Measurements from ENCODE around the gene C20orf202. TPM values are rescaled to one million over a fixed set of nuclear protein-coding genes. Genes with fewer than 3 reads are reported as not detected.
A peak's percentile ranks its signal among the peaks of the same experiment; 100 is the strongest.
"Not testable (repeated sequence)": the region's sequence is repeated elsewhere in the genome, so short reads cannot be mapped to it uniquely, and the experiment has no call there.

C20orf202 gene
- total RNA-seq, 1 donor from 2014 or later, result 0.80 TPM

DNA sequence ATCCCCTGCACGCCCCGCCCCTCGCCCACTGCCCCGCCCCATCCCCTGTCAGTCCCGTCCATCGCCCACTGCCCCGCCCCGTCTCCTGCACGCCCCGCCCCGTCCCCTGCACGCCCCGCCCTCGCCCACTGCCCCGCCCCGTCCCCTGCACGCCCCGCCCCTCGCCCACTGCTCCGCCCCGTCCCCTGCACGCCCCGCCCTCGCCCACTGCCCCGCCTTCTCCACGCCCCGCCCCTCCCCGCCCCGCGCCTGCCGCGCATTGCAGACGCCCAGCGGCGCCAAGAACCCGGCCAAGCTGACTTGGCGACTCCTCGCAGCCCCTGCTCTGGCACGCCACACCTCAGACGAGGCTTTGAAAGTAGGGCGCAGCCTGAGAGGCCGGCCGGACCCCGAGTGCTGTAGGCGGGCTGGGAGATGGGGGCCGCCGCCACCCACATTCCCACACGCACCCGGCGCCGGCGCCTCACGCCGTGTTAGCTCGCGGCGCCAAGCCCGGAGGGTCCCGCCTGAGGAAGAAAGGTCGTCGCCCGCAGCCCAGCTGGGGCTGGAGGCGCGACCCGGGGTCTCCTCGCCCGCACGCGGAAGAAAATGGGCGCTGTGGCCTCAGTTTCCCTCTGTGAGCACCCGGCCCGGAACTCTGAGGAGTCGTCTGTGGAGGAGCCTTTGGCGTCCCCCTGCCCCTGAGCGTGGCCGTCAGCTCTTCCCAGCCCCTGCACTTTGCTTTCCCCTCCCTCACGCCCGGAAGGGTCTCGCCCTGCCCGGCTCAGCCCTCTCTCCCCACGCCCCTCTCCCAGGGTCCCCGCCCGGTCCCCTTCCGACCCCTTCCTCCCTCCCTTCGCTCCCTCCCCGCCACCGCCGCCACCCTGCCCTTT, 22.8 kb downstream of the C20orf202 start, which contains the start of gene RAD21L1:
TSS of gene RAD21L1 (plus strand) at position 262 of the 872 bp plus-strand sequence. CDS start 2,410 bp downstream, outside the sequence.
- ATAC-seq (peak; percentile 93), DNase-seq (ENCODE audit: low spot score) (peak; percentile 88)
- intact Hi-C loops (cut with DNase I), result no loop called here

DNA sequence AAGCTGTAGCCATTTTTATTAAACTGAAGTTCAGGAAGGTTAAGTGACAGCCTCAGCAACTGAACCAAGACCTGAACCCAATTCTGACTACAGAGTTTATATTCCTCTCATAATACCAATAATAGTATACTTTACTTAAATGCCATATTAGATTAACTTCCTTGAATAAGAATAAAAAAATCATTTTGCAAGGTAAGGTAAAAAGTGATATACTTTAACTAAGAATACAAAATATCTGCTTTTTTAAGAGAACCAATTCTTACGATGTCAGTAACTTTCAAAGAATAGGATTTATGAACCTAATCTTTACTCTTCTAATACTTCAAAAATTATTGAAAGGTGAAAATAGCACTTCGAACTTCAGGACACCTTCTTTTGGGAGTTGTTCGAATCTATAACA, 26.3 kb downstream of the C20orf202 start:
- intact Hi-C loops (cut with DNase I), result no loop called here
- DNase-seq (ENCODE audit: low spot score) (no peak), ATAC-seq (no peak)

DNA sequence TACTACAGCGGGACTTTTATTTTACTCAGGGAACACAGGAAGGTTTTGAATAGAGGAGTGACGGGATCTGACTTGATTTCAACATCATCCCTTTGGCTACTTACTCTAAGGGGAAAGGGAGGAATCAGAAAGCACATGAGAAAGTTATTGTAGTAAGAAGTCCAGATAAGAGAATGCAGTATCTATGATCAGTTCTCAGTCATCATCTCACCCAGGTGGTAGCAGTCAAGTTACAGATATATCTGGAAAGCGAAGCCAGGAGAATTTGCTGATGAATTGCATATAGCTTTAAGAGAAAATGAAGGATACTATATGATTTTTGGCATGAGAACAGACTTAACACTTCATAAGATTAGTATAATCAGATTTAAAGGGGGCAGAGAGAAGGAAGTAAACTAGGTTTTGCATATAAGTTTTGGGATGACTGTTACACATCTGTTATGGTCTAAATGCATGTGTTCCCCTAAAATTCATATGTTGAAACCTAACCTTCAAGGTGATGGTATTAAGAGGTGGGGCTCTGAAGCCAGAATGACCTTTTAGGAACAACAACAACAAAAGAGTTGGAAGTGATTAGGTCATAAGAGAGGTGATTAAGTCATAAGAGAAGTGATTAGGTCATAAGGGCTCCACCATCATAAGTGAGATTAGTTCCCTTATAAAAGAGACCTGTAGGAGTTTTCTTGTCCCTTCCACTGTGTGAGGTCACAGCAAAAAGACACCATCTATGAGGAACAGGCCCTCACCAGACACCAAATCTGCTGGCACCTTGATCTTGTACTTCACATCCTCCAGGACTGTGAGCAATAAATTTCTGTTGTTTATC, 29.2 kb downstream of the C20orf202 start:
- ATAC-seq (no peak), DNase-seq (ENCODE audit: low spot score) (no peak)
- intact Hi-C loops (cut with DNase I), result no loop called here

DNA sequence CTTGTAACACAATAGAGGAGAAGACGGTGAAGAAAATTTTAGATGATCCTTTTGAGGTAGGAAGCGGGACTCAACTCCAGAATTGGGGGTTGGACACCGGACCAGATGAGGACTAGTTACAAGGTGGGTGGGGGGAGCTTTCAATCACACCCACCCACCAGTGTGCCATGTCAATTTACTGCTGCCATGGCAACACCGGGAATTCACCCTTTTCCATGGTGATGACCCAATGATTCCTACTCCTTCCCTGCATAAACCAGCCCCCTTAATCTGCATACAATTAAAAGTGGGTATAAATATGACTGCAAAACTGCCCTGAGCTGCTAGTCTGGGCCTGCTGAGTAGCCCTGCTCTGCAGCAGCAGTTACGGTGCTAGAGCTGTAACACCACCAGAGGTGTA, 37.3 kb downstream of the C20orf202 start:
- ATAC-seq, result no peak
- no peak for DNase-seq (ENCODE audit: low spot score)
- intact Hi-C loops (cut with DNase I), result no loop called here

DNA sequence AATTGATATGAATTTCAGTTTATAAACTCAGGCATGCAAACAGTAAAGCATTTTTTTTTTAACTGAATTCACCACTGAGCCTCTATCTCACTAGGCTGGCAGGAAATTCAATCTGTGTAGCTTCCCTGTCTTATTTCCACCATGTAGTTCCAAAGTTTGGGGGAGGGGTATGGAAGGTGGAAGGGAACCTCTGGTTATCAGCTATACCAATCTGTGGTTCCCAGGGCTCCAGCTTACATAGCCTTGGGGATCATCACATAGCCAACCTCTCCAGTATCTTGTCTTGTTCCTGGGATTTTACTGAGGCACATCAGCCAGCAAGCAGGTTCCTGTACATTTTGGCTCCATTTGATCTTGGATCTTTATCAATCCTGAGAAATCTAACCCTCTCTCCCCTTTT, 38.2 kb downstream of the C20orf202 start:
- no peak for ATAC-seq
- intact Hi-C loops (cut with DNase I), result no loop called here

DNA sequence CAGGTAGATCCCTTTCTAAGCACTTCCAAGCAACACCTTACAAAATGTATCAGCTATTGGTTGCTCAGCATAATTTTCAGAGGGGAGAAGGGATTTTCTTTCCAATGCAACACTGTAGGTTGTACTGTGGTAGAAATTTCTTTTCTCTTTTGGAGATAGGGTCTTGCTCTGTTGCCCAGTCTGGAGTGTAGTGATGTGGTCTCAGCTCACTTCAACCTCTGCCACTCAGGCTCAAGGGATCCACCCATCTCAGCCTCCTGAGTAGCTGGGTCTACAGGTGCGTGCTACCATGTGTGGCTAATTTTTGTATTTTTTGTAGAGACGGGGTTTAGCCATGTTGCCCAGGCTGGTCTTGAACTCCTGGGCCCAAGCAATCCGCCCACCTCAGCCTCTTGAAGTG, 38.8 kb downstream of the C20orf202 start:
- DNase-seq (ENCODE audit: low spot score) (no peak), ATAC-seq (no peak)
- intact Hi-C loops (cut with DNase I), result no loop called here

More for the DNA sequence above, 38.2 kb downstream of the C20orf202 start:
- DNase-seq (ENCODE audit: low spot score), result no peak

DNA sequence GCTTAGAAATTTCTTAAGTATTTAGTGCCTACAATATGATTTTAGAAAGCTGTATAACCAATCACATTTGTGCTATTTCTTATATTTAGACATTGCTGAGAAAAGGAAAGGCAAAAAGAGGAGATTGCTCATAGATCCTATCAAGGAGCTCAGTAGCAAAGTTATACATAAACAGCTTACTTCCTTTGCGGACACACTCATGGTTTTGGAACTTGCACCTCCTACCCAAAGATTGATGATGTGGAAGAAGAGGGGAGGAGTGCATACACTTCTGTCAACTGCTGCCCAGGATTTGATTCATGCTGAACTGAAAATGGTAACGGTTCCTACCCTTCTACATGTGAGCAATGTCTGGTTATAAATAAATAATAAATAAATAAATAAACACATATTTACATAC, 39.3 kb downstream of the C20orf202 start:
- DNase-seq (ENCODE audit: low spot score) (no peak), ATAC-seq (no peak)
- intact Hi-C loops (cut with DNase I), result no loop called here

DNA sequence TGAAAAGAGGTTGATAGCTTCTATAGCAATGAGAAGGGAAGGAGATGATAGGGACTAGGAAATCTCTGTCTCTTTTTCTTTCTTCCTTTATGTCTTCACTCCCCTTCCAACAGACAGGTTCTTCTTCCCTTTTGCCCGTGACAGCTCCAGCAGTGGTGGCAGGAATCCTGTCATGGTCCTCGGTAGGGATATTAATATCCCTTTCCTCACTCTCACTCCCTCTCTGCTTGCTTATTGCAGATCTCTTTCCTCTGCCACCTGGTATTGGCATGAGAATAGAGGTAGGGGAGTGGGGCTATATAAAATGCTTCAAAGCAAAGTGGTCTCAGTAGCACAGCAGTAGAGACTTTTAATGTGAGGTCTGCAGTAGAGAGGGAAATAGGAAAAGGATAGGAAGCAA, 42.3 kb downstream of the C20orf202 start:
- intact Hi-C loops (cut with DNase I), result no loop called here
- no peak for ATAC-seq
- no peak for DNase-seq (ENCODE audit: low spot score)

DNA sequence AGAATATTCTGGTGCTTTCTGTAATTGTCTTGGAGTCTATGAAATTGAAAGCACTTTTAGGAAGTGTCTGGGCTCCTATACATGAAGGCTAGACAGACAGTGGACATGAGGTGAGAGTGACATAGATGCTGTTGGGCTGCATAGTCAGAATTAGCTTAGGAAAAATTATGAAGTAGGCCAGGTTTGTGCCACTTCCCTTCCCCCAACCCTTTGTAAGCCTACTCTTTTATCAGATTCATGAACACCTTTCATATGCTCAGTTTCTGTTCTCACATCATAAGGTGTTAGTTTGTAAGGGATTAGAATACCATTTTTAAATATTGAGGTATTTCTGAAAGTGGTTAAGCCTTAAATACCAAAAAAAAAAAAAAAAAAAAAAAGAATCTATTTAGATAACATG, 44.4 kb downstream of the C20orf202 start:
- intact Hi-C loops (cut with DNase I), result no loop called here
- DNase-seq (ENCODE audit: low spot score), result no peak
- no peak for ATAC-seq

DNA sequence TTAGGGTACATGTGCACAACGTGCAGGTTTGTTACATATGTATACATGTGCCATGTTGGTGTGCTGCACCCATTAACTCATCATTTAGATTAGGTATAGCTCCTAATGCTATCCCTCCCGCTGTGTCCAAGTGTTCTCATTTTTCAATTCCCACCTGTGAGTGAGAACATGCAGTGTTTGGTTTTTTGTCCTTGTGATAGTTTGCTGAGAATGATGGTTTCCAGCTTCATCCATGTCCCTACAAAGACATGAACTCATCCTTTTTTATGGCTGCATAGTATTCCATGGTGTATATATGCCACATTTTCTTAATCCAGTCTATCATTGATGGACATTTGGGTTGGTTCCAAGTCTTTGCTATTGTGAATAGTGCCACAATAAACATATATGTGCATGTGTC, 47.0 kb downstream of the C20orf202 start:
- DNase-seq (ENCODE audit: low spot score); intact Hi-C loops (cut with DNase I); ATAC-seq: not testable (repeated sequence)

DNA sequence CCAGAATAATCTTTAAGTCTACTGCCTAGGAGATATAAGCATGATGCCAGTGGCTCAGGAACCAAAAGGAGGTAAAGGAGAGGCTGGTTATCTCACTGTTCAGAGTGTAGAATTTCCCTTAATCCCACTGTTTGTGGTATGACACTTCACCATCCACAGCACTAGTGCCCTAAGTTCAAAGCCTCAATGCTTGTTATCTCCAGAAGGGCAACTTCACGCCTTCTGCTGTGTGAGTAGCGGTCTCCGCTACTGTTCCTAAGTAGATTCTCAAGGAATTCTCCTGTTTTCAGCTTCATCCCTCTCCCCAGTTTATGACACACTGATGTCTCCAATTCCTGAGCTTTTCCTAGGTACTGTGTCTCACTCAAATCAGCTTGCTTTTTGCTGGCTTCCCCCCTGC, 49.2 kb downstream of the C20orf202 start:
- intact Hi-C loops (cut with DNase I), result no loop called here
- ATAC-seq, result no peak

DNA sequence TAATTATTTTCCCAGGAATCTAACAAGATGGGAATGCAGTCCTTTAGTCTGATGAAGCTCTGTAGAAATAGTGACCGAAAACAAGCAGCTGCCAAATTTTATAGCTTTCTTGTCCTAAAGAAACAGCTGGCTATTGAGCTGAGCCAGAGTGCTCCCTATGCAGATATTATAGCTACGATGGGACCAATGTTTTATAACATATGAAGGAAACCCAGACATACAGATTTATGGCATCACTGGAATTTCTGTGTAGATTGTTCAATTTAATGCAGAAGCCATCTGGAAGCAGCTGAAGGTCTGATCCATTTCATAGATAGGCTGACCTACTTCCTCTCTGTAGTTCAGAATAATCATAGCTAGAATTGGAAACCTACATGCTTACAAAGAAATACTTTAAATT, 51.0 kb downstream of the C20orf202 start:
- intact Hi-C loops (cut with DNase I), result no loop called here
- ATAC-seq (no peak), DNase-seq (ENCODE audit: low spot score) (no peak)

More for the DNA sequence above, 49.2 kb downstream of the C20orf202 start:
- DNase-seq (ENCODE audit: low spot score), result no peak

DNA sequence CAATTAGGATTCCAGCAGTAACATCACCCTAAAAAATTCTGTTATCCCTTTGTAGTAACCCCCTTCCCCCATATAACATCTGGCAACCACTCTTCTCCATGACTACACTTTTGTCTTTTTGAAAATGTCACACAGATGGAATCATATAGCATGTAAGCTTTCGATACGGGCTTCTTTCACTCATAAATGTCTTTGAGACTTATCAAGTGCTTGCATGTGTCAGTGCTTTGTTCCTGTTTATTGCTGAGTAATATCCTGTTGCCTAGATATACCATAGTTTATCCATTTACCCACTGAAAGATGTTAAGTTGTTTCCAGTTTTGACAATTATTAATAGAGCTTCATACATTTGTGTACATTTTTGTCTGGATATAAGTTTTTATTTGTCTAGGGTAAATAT, 52.4 kb downstream of the C20orf202 start:
- DNase-seq (ENCODE audit: low spot score) (no peak), ATAC-seq (no peak)
- intact Hi-C loops (cut with DNase I), result no loop called here

Other genes with a start within 250 kb of the C20orf202 start
- gene RSPO4, start 201.1 kb upstream of the C20orf202 start, total RNA-seq, result 0.94 TPM
- gene PSMF1, start 84.9 kb upstream of the C20orf202 start, total RNA-seq, result 187 TPM
- 7.1 TPM for gene TMEM74B, start 18.5 kb upstream of the C20orf202 start, total RNA-seq
- gene RAD21L1, start 22.6 kb downstream of the C20orf202 start, total RNA-seq, result not detected
- gene SNPH, start 62.8 kb downstream of the C20orf202 start, total RNA-seq, result 4.9 TPM
- 5.9 TPM for gene SDCBP2, start 125.7 kb downstream of the C20orf202 start, total RNA-seq
- gene FKBP1A, start 189.6 kb downstream of the C20orf202 start, total RNA-seq, result 242 TPM